GM18508 (cell line): ENCODE results near the gene HKDC1.

Experiments
- ATAC-seq: cut with Tn5 transposase; IDR thresholded peaks from one replicate; pipeline ENCODE4 v1.9.1; 2021; ENCODE audit warnings: moderate number of reproducible peaks; ENCODE audit not compliant: insufficient read depth, unreplicated experiment

Gene HKDC1

DNA sequence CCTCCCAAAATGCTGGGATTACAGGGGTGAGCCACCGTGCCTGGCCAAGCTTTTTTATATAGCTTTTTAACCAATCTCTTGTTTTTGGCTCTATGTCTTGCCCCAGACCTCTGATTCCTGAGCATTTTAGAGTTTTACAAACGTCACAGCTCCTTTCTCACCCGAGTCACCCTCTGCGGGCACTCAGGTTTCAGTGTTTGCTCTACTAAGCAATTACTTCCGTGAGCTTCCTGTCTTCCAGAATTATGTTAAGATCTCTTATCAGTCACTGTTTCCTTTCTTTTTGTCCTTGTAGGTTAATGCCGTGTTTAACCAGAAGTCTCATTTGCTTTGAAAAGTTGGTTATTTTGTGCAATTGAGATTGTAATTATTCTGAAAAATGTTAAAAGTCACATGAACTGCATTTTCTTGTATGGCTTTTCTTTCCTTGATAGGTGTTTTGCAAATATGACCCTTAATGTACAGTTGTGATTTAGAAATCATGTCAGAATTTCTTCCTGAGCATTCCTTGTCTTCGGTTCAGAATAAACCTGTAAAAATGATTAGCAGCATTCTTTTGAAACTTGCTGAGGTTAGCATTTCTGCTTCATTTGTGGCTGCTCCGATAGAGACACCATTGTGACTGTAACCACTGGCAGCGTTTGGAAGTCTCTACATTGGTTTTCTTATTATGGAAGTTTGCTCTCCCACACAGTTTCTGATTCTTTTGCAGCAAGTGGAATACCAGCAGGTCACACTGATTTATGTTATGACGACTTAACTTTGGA is 4.5 kb upstream of the HKDC1 start:
- no peak for ATAC-seq

DNA sequence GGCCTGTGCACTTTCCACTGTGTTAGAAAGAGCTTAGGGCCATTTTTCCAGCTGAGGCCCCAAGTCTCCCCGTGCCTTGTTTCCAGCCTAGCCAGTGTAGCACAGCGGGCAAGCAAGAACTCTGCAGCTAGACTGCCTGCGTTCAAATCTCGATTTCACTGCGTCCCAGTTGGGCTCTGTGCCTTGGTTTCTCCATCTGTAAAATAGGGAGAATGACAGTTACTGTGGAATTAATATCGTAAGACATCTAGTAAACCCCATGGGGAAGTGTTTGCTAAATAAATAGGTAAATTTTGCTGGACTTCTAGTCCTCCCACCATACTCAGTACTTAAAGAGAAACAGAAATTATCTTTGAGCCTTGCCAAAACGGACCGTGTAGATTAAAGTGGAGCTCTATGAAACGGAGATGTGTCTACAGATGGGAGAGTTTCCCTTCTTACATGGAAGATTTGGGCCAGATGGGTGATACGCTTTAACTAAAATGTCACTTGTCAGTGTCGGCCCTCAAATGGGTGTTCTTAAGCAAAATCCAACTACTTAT is 3.5 kb upstream of the HKDC1 start:
- ATAC-seq = no peak

DNA sequence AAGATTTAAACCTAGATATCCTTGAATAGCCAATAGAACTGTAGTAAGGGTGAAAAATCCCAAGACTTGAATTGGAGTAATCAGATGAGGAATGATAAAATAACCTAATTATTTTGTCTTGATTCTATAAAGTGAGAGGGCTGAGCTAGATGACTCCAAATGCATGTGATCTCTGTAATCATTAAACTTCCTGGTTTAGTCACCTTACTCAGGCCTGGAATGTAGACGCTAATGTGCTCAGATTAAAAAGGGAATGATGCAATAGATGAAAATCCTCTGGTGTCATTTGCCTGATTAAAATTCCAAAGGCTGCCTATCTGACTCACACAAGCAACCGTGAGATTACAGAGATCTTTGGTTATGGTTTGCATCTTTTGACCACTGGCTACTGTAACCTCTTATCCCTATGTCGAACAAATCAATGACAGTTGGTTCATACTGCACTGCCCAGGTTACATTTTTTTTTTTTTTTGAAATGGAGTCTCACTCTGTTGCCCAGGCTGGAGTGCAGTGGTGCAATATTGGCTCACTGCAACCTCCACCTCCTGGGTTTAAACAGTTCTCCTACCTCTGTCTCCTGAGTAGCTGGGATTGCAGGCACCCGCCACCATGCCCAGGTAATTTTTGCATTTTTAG is 2.9 kb upstream of the HKDC1 start:
- no peak for ATAC-seq

DNA sequence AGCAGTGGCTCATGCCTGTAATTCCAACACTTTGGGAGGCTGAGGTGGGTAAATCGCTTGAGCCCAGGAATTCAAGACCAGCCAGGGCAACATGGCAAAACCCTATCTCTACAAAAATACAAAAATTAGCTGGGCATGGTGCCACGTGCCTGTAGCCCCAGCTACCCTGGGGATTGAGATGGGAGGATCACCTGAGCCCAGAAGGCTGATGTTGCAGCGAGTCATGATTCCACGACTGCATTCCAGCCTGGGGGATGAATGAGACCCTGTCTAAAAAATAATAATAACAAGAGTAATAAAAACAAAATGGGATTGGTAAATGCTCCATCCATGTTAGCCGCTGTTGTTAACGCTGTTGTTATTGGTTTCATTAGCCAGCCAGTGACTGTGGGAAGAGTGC is 1.3 kb upstream of the HKDC1 start:
- no peak for ATAC-seq

DNA sequence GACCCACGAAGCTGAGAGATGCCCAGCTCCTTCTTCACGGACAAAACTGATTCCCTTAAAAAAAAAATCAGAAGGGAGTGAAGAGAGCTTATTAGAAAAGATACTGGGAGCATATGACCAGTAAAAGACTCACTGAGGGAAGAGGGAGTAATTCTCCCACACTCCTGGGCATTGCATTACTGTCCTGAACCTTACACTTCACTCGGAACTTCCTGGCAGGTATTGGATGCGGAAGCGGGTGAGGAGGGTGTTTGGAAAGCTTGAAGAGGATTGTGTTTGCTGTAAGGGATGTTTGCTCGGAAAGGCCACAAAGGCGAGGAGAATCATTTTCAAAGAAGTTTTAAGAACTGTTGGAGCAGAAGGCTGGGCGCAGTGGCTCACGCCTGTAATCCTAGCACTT is 375 bp downstream of the HKDC1 start:
- ATAC-seq = no peak

DNA sequence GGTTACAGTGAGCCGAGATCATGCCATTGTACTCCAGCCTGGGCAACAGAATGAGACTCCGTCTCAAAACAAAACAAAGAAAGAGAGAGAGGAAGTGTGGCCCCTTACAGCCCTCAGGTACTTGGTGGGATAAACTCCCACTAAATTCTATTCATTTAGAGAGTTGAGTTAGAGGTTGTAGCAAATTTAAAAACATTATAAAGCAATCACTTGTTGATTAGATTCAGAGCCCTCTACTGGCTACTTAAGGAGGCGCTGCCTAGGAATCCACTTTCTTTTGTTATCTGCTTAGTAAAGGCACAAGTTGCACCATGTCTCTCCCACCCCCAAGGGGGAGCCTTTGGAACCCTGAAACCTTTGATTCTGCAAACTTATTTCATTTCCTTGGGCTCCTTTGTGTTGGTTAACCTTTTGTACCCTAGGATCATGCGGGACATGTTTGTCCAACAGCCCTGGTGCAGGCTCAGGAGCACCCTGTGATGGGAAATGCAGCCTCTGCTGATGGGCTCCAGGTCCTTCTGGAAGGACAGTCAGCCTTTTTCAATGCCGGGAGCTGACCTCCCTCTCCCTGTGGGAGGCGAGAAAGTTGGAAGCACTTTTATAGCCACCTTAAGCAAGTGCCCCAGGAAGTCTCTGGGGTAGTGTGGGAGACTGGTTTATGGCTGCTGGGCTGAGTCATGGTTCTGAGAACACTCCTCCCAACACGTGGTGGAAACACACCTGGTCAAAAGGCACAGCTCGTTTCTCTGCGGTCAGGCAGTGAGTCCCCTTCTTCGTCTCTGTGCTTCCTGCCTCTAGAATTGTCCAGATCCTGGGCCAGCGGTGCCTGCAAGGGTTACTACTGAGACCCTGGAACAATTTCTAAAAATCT is 2.3 kb downstream of the HKDC1 start:
- peak; percentile 82 for ATAC-seq

DNA sequence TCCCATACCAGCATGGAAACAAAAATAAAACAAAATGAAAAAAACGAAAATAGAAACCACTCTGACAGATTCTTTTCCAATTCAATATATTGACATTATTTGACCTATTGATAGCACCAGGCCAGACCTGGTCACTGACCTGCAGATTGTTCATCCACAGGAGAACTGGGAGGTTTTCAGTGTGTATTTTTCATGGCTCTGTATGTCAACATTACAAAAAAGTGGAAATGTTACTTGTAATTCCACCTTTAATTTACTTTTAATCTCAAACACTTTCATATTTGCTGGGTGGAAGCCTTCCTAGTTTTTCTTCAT is 2.9 kb downstream of the HKDC1 start:
- ATAC-seq = peak; percentile 11

DNA sequence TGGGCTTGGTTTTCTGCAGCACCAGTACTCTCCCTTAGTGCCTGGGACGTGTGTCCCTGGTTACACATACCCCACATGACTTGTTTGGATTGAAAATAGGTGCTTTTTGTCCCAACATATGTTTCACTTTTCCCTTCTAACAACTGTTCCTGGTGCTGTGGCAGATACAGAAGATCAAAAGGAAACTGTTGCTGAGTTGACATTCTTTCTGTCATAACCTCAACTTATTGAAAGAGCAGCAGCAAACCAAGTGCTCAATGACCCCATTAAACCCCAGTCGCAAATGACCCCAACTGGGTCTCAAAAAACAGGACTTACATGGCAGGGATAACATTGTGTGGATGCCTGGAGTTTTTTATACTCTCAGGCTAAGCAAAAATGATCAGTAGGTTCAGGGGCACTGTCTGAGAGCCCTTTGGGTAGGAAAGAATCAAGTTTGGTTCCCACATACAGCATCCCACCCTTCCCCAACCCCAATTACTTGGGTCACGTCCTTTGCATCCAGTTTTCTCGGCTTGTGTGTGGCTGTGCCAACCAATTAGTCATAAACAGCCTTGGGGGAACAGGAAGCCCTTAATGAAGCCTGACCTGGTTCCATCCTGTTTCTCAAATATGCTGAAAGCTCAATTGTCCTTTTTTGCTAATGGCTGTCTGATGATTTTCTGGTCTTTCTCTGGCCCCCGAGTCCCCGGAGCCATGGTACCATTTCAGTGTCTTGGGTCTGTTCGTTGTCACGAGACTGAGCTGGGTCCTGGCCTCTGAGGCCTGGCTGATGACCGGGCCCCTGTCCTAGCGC is 4.9 kb downstream of the HKDC1 start:
- no peak for ATAC-seq

DNA sequence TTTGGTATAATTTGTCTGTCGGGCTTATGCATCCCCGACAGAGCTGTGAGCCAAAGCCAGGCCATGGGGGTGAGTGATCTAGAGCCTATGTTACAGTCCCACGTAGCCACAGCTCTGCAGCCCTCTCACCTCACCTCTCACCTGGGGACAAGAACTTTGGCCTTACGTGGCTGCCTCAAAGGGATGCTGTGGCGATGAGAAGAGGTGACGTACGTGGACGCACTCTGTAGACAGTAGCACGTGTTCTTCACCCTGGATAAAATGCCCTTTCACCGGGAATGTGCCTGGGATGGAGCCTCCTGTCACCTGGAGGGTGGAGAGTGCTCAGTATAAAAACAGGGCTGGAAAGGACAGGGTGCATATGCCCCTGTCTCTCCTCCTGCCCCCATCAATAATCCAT is 5.5 kb downstream of the HKDC1 start:
- ATAC-seq = no peak

DNA sequence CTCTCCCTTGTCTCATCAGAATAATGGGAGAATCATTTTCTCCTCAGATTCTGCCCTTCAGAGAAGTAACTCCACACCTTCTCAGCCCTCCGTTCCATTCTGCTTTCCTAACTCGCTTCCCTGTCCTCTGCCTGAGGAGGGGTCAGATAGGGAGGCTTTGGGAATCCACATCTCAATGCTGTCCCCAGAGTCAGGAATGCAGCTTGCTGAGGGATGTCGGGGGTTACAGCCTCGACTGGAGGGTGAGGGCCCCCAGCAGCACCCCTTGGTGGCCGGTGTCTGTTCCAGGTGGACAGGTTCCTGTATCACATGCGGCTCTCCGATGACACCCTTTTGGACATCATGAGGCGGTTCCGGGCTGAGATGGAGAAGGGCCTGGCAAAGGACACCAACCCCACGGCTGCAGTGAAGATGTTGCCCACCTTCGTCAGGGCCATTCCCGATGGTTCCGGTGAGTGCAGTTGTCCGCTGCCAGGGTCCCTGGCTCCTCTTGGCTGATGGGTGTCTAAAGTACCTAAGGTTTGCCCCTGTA is 6.9 kb downstream of the HKDC1 start:
- ATAC-seq = no peak

DNA sequence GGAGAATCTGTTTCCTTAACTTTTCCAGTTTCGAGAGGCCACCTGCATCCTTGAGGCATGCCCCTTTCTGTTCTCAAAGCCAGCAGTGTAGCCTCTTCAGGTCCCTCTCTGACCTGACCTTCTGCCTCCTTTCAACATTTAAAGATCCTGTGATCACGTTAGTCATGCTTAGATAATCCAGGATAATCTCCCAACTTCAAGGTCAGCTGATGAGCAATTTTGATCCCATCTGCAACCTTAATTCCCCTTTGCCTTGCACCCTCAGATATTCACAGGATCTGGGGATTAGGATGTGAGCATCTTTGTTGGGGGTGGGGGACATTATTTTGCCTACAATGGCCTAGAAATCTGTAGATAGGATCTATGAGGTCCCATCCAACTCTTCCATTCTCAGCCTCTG is 8.0 kb downstream of the HKDC1 start:
- ATAC-seq = no peak

DNA sequence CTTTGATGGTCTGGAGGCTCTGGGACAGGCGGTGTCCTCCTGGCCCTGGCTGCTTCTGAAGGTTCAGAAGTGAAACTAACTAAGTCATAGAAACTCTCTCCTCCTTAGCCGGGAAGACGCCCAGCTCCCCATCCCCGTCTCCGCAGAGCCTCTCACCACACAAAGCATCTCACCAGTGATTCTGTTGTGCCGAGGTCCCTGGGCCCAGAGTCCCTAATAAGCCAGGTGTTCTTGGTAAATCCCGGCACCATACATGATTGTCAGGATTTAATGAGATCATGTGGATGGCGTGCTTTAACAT is 9.4 kb downstream of the HKDC1 start:
- ATAC-seq = no peak

DNA sequence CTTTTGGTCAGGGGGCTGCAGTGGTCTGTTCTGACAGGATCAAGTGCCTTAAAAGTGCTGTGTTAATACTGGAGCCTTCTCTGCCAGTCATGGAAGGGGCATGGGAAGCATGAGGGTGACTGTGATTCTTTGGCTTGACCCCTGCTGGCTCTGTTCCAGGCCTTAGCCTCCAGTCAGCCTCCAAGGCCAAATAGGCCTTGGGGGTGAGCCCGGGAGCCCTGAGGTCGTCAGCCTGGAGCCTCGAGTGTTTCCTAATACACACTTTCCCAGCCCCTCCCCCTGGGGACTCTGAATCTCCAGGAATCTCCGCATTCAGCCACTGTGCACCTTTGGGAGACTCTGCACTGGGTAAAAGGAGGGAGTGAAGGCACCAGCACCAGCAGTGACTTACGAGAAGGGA is 10.0 kb downstream of the HKDC1 start:
- no peak for ATAC-seq

DNA sequence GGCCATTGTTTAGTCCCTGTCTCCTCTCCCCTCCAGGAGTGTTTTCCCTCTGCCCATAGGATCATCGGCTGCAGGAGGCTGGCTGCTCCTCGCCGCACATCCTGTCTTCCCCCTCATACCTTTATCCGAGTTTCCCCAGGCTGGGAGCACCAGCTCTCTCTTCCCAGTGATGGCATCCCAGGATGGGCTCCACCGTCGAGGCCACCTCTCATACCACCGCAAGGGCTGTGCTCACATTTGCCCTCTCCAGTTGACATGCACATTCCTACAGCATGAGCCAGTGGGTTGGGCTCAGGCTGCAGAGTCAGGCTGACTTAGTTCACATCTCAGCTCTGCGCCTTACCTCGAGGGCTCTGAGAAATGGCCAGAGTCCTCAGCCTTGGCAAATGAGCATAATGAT is 12.1 kb downstream of the HKDC1 start:
- ATAC-seq = no peak

DNA sequence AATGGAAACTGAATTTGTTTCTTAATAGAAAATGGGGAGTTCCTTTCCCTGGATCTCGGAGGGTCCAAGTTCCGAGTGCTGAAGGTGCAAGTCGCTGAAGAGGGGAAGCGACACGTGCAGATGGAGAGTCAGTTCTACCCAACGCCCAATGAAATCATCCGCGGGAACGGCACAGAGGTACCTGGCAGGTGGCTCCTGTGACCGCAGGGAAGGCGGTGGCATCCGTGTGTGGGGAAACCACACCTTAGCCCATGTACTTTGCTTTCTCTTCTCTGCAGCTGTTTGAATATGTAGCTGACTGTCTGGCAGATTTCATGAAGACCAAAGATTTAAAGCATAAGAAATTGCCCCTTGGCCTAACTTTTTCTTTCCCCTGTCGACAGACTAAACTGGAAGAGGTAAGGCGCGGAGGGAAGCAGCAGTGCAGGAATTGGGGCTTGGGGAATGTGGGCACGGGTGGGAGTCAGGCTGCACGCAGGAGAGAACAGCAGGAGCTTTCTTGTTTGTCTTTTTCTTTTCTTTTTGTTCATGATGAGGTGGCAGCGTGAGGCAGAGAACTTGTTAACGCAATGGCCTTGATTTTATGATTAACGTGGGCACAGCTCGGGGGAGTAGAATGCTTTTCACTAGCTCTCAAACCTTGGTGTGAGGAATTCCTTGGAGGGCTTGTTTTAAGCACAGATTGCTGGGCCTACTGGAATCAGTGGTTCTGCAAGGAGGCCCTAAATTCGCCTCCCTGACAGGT is 12.8 kb downstream of the HKDC1 start:
- ATAC-seq = no peak

DNA sequence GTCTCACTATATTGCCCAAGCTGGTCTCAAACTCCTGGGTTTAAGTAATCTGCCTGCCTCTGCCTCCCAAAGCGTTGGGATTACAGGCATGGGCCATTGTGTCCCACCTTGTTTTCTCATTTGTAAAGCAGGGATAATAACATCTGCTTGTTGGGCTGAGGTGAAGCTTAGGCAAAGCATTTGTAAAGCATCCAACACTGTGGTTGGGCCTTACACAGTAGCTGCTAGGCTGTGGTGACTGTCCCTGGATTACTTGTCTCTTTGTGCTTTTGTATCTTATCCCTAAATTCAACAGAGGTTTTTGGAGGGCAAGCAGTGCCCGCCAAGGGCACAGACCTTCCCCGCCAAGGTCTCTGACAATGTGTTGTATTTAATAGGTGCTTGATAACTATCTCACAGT is 14.3 kb downstream of the HKDC1 start:
- no peak for ATAC-seq

DNA sequence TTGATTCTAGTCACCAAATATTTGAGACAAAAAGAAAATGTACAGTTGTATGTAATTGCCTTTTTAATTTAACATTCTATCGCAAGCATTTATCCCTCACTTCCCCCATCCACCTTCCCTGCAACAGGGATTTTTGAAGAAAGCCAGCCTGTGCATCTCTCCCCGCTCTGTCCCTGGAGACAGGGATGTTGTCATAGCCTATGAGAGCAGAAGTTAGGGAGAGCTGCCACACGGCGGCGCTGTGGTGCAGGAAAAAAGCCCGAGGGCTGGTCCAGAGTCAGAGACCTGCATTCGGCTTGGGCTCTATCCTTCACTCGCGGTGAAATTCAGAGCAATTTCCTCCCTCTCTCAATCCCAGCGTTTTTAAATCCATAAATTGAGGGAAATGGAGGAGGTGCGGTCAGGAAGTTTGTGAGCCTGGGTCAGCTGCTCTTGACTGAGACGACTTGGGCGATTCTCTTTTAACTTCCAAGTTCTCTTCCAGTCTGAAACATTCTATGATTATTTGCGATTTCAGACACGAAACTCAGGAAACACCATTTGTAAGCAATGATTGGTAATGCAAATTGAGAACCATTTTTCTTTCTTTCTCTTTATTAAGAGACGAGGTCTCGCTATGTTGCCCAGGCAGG is 17.5 kb downstream of the HKDC1 start:
- peak; percentile 79 for ATAC-seq

DNA sequence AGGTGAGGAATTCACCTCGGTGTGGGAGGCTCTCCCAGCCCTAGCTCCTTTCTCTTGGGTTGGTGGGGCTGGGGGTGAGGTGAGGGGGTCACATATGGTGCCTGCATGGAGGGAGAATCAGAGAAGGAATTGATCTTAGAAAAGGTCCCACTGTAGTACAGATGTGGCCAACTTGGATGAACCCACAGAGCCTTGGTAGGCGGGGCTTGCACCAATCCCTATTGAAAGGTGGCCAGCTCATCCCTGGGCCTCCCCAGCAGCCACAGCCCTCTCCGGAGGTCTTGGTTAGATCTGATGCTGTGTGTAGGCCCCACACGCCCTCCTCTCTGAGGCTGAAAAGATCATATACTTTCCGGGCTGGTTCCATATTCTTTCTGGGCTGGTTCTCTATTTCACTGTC is 19.0 kb downstream of the HKDC1 start:
- no peak for ATAC-seq

DNA sequence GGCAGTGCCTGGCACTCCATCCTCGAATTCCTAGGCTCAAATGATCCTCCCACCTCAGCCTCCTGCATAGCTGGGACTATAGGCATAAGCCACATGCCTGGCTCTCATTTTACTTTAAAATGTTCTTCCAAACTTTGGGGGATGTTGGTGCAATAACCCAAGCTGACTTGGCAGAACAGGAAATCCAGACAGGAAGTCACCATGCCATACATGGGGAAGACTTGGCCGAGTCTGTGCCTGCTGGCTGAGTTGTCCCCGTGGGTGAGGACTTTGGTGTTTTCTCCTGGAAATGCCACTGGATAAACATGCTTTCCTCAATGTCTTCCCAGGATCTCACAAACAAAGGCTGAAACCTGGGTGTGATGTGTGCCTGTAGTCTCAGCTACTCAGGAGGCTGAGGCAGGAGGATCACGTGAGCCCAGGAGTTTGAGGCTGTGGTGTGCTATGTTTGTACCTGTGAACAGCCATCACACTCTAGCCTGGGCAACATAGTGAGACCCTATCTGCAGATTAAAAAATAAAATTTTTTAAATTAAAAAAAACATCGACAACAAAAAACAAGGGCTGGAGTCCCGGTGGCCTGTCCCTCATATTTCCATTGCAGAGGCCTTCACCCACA is 19.8 kb downstream of the HKDC1 start:
- ATAC-seq = no peak
